GM19395 (cell line): ENCODE measurements around the gene PIEZO2.

Experiments used
- ATAC-seq: cut with Tn5 transposase; IDR thresholded peaks from one replicate; pipeline ENCODE4 v1.9.1; 2021; ENCODE audit warnings: mild to moderate bottlenecking, moderate library complexity; ENCODE audit not compliant: unreplicated experiment

The PIEZO2 gene

DNA sequence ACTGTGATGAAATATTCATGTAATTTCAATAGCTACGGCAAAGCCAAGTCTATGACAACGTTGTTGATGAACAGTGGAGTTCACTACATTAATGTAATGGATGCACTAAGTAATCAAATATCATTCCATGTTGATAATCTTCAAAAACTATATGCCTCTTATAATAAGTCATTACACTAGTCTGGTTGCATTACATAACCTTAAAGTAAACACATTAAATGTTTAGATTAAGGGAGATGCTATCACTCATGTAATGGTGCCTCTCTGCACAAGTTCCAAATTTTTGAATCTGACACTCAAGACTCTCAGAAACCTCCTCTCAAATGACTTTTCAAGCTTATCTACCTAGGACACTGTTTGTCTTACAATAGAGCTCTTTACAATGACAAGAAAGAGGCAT, 35.4 kb downstream of the PIEZO2 start:
- no peak for ATAC-seq

DNA sequence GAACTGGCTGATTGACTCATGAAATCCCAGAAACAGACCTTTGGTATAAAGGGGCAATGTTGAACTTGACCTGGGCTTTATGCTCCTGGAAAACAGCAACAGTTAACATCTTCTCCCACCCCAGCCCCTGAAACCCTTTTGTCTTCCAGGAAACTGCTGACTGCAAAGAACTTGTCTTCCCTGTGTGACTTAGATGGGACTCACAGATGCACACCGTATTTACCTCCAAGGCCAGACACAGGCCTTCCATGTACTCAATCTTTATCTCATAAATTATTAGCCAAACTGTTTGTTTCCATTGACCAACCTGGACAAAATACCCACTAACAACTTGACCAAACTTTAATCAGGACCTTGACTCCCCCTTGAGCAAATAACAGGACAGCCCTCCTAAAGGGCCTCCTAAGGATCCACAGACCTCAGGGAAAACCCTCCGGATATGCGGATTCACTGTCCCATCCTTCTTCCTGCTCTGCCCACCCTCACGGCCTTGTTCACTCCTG, 36.3 kb downstream of the PIEZO2 start:
- ATAC-seq, result no peak

DNA sequence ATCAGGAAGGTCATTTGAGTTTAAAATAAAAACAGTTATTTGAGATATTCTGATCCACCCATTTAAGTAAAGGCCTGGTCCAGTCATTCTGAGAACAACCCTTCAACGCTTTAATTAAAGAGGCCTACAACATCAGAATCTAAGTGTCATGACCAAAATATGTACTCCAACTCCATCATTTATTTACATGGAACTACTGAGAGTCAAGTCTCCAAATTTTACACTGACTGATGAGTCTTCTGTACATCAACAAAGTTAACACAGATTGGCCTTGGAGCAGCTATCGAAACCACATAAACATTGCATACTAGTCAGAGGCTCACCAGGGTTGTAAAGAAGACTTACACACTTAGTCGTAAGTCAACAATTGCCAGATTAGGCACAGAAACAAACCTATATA, 37.1 kb downstream of the PIEZO2 start:
- no peak for ATAC-seq

DNA sequence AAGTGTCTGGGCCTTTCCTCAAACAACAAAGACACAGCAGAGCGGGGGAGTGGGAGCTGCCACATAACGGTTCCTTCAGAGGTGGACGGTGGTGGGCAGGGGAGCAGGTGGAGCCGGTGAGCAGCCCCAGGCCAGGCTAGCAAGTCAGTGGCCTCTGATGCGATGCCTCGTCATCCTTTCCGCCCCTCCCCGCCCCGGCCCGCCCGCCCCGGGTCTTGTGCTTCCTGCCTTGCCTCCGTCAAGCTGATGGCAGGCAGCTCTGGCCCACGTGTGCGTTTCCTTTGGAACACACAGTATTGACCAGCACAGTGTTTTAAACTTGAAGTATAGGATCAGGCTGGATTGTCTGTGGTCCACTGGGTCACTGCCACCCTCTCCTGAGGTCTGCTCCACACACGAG, 38.9 kb downstream of the PIEZO2 start:
- ATAC-seq, result no peak

DNA sequence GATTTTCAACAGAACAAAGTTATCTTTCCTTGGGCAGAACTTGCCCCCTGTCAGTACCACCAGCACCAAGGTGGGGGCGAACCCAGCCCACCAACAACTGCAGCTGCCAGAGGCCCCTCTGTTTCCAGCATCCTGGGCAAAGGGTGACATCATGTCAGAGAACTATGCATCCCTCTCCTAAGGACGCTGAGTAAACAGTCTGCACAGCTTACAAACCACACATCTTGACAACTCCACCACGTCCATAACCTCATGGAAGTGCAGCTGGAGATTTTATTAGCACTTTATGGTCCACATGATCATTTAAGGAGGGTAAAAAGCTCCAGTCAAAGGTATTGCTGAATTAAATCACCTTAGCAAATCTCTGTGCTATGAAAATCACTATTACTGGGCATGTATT, 40.4 kb downstream of the PIEZO2 start:
- no peak for ATAC-seq

DNA sequence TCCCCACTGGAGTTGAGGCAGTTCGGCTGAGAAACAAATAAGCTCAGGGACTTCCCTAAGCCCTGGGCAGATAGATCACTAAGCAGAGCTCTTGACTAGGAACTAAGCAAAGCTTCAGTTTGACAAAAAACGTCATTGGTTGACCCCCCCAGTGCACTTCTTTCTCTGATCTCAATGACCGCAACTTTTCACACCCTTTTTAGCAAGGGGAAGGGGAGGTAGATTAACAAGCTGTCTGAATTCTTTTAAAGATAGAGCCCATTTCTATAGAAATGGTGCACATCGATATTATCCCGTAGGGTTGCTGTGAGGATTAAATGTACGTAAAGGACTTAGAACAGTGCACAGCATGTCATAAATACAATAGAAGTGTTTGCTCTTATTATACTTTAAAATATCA, 42.5 kb downstream of the PIEZO2 start:
- ATAC-seq, result no peak

DNA sequence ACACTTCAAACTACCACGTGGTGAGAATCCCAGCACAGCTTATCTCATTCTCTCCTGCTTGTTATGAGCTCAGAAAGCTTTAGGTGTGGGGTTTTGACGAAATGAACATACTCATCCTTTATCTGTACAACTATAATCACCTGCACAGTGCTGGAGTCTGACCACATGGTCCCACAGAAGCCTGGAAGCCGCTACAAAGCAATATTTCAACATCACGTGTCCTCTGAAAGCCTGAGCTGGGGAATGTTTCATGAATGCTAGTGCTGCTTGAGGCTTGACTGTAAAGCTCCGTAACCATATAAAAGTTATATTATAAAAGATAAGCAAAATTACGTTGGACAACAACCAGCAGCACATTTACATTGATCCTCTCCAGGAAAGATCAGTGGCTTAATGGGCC, 43.9 kb downstream of the PIEZO2 start:
- no peak for ATAC-seq

DNA sequence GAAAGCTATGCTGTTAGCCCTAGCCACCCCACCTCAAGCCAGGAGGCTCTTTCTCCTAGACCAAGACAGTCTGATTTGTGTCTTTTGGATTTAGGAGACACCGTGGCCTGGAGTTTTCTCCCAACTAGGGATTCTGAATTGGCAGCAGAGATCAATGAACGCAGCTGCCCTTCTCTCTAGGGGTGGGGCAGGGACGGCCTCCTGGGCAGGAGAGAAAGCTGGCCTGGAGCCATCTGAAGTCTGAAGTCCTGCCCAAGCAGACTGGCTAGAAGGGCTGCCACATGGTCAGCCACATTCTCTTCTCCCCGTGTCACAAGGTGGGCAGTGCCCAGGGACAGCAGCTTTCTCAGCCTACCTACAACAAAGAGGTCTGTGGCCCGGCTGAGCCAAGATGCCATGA, 45.1 kb downstream of the PIEZO2 start:
- ATAC-seq, result no peak

DNA sequence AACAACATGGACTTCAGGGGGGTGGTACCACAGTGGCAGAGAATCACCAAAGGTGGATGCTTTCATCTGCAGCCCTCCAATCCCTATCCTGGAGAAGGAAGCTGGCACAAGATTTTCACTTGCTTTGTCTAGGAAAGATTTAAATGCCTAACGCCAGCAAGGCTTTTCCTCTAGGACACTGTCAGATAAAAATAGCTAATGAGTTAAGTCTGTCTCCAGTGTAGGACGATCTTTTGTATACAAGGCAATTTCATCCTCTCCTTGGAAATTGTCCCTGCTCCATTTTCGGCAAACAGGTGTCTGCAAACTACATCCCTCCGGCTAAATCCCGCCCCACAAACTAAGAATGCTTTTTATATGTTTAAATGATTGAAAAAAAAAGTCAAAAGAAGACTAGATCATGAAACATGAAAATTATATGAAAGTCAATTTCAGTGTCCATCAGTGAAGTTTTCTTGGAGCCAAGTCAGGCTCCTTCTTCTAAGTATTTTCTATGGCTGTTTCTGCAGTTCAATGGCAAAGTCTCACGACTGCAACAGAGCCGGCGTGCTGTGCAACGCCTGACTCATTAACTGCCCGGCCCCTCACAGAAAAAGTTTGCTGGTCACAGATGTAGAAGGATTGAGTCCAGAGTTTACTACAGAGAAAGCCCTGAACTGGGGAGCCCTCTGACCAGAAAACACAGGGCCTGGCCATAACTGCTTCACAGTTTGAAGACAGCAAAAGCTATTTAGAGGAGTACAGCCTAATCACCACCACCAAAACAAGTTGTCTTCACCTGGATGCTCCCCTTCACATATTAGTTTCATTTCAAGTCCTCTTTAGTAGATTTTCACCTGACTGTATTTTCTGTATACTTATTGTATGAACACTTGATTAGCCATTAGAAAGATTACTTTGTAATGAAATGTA, 52.3 kb downstream of the PIEZO2 start:
- ATAC-seq, result no peak

DNA sequence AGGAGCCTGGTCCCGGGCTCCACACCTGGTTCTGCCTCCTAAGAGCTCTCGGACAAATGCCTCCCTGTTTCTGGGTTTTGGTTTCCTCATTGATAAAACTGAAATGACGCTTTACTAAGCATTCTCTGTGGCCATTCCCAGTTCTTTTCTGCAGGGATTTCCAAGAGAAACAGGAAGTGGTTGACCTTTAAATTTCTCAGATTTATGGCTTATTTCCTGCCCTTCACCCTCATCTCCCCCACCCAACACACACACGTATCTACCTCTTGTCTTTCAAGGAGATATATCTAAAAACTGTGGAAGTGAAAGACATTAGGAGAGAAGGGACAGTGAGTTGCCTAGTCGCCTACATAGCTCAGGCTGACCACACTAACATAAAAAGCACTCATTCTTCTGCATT, 53.0 kb downstream of the PIEZO2 start:
- ATAC-seq, result no peak

DNA sequence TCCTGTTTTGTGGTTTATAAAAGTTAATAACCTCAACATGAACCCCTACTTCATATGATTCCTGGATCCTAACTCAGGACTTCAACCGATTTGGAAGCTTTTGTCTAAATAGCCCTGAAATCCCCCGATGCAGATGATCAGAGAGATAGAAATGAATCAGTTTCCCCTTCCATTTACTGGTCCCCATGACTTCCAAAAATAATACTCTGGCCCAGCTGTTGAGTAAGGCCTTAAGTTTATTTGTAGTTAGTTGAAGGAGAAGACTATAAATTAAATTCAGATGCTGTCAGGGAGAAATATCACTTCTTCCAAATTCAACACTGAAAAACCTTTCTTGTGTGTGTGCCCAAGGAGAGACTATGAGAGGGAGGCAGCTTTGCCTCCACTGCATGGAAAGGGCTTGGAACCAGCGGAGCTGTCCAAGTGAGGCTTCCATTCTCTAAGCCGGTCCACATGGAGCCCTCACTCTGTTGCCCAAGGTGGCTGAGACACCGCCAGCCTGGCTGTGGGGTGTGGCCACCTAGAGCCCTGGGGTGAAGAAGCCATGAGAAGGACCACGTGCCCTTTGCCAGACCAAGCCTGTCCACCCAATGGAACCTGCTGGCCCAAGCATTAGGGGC, 53.6 kb downstream of the PIEZO2 start:
- ATAC-seq, result no peak

DNA sequence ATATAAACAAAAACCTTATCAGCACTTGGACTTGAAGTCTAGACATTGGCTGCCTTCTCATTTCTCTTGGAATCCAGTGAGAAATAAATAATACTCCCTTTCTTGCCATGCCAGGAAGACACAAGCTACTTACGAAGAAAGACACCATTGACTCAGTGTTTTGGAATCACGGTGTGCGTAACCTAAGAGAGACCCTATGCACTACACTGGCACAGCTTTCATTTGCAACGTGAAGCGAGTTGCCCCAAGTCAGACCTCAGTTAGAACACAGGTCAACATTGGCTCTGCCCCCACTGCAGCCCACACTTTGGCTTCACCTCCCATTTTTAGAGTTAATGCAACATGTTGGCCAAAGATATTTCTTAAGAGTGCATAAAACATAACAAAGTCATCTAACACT, 54.2 kb downstream of the PIEZO2 start:
- ATAC-seq, result no peak

DNA sequence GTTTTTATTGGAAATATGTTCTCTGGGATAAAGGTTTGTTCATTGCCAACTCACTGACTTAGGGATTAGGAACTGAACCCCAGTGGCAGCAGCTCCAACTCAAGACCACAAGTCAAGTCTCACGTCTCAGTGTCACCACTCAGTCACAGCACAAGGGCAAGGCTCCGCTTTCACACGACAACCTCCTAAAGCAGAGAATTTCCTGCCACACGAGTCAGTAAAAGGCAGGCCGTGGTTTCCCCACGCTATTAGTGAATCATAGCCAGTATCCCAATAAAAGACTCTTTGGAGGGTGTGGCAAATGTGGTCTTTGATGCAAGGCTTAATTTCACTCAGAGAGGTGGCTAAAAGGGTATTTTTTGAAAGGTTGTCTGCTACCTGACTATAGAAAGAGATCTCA, 57.6 kb downstream of the PIEZO2 start:
- ATAC-seq, result no peak

DNA sequence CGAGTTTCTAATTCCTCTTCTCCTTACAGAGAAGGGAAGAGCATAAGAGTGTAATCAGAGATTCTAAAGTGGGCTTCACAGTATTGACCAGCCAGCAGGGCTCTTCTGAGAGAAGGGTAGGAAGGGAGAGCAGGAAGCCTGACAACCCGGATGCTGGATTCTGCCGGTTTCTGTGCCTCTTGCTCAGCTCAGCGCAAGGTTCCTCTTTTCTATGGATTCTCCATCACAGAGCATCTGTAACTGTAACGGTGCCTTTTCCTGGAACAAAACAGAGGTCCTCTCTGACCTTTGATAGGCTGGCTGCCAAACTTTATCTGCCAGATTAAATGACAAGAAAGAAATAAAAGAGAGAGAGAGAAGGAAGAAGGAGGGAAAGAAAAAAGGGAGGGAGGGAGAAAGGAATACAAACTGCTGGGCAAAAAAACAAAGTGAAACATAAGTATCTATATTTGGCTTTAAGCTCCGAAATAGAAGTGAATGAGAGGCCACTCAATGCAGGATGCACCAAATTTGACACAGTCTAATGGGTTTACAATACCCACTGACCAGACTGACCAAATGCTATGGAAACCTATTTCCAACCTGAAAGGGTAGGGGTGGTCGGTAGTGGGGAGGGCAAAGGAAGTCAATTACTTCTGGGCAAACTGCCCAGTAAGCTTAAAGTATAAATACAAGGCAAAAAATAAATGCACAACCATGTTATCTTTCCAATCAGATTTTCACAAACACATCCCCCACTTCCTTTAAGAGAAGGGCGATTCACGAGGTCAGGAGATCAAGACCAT, 59.2 kb downstream of the PIEZO2 start:
- ATAC-seq, result no peak

DNA sequence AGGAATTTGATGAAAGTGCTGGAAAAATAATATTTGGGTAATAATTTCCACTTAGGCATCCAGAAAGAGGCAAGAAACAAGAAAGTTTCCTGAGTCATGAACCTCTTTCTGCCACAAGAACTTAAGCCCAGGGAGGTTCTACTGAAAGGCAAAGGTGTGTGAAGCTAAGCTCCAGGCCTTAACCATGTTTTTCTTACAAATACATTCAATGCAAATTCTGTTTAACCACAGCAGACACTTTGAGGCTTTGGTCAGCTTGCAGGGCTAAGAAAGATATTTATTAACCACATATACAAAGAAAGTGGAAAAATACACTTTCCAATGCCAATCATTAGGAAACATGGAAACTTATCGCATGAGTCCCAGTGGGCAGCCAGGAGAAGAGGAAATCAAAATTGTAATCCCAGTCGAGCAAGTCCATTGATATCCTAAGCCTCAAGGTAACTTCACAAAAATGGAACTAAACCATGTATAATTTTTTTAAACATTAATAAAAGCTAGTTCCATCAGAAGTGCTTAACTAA, 68.3 kb downstream of the PIEZO2 start:
- ATAC-seq, result no peak

DNA sequence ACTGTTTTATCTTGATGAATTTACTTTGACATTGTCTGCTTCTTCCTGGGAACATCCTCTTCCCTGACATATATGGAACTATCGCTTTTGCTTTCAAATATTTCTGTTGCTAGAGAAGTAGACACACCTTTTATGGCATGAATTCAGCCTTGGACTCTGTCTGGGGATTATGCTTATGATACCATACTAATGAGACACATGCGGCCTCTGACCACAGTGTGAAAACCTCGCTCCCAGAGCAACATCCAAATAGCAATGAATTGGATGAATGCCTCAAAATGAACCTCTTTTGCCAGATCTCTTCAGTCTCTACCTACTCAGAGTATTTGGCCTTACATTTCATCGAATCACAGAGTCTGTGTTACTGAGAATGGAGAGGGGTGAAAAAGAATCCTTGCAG, 70.9 kb downstream of the PIEZO2 start:
- no peak for ATAC-seq

DNA sequence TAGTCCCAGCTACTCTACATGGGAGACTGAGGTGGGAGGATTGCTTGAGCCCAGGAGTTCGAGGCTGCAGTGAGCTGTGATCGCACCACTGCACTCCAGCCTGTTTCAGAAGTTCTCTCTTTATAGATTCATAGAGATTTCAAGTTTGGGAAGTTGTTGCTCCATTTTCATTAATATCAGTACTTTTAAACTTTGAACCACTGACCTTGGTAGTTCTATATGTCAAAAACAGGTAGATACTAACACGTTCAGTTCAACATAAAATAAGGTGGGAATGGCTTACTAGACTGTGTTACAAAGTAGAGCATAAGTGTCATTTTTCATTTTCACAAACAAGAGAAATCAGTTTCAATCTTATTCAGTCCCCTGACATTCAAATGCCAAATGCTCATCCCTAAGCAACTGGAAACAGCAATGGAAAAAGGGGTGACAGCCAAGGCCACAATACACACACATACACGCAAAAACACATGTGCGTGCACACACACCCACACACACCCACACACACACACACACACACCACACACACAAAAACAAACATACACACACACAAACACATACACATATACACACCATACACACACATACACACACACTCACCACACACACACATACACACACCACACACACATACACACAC, 71.7 kb downstream of the PIEZO2 start:
- ATAC-seq, result no peak

DNA sequence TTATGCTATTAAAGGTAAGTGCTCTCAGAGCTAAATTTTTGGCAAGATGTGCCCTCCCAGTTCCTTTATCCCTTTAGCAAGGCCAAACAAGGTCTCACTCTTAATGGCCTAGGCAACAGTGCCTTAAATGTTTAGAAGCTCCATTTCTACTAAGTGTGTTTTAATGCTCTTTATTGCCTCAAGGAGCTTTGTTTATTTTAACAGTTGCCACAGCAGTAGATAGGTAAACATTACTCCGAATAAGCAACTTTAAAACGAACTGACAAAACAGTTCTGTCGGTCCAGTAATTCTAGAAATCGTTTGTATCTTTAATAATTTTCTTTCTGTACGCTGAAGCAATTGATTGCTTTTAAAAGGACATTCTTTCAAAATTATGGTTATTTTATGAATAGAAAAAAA, 74.5 kb downstream of the PIEZO2 start:
- no peak for ATAC-seq

DNA sequence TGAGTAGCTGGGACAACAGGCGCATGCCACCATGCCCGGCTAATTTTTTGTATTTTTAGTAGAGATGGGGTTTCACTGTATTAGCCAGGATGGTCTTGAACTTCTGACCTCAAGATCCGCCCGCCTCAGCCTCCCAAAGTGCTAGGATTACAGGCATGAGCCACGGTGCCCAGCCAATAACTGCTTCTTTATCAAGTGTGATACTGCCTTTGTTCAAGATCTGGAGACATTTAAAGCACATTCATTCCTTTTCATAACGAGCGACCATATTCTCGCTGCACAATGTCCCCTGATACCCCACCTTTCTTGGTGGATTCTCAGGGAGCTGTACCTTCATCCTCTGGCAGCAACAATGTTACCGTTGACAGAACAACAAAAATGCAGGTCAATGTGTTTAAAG, 75.4 kb downstream of the PIEZO2 start:
- ATAC-seq, result no peak

DNA sequence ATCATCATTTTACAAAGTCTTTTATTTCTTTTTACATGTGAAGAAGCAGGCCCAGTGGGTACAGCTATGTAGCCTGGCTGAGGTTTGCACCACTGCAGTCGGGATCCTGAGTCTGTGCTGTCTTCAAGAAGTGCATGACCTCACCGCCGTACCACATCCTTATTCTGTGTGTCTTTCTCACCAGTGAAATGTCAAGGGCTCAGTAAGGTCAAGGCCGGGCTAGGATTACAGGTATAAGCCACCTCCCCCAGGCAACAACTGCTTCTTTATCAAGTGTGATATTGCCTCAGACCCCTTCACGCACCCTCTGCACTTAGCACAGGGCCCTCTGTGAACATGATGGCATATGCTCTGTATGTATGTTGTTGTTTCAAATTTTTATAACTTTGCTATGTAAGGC, 76.7 kb downstream of the PIEZO2 start:
- ATAC-seq, result no peak

DNA sequence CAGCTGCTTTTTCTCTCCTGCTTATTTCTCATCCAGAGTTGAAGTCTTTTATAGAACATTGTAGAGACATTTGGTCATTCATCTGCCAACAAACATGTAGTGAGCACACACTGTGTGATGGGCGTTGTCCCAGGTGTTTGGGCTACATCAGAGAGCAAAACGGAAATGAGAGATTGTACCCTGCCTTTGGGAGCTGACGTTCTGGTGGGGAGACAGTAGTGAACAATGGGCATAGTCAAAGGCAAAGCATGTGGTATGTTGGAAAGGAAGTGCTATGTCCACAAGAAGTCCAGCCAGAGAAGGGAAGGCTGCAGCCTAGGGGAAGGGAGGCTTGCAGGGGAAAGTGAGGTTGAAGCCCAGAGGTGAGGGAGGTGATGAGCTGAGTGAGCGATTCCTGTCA, 78.1 kb downstream of the PIEZO2 start:
- ATAC-seq, result no peak
